DND-41 (cell line): ENCODE data around the gene TEP1.

Experiments
- ATAC-seq: fragments of 200-7000 bp; cut with Tn5 transposase; 3 replicates; pipeline ENCODE4 v1.9.1; 2021; ENCODE audit warnings: low read depth; ENCODE audit not compliant: insufficient read depth
- DNase-seq: peaks from one replicate; pipeline ENCODE4 v3.0.0-alpha.2; 2020
- H2AFZ ChIP-seq: 2 replicates; pipeline ENCODE4 v1.6.0; 2012; ENCODE audit warnings: low read depth, low read length
- H3K27ac ChIP-seq: 2 replicates; pipeline ENCODE4 v1.5.1; 2012; ENCODE audit warnings: low read length, inconsistent platforms
- H3K27me3 ChIP-seq: fragments of 200-600 bp; sonication (generic); 2 replicates; pipeline ENCODE4 v1.6.0; 2012; ENCODE audit warnings: low read length, mild to moderate bottlenecking, inconsistent platforms; ENCODE audit not compliant: insufficient read depth, poor library complexity
- H3K36me3 ChIP-seq: 2 replicates; pipeline ENCODE4 v1.5.1; 2012; ENCODE audit warnings: low read length, inconsistent platforms; ENCODE audit not compliant: insufficient read depth
- H3K4me1 ChIP-seq: 2 replicates; pipeline ENCODE4 v1.5.1; 2012; ENCODE audit warnings: mild to moderate bottlenecking, low read length; ENCODE audit not compliant: insufficient read depth
- H3K4me2 ChIP-seq: 2 replicates; pipeline ENCODE4 v1.6.0; 2012; ENCODE audit warnings: mild to moderate bottlenecking, moderate library complexity, low read length, inconsistent platforms; ENCODE audit not compliant: insufficient read depth
- H3K4me3 ChIP-seq, 2 experiments: fragments of 200-600 bp in 1 of 2; shearing (Covaris generic) in 1 of 2; 2 replicates each; pipeline ENCODE4 v1.5.1; 2012 to 2016; ENCODE audit warnings: inconsistent platforms in 2 of 2, low read length in 2 of 2, mild to moderate bottlenecking in 2 of 2, low read depth in 1 of 2, moderate library complexity in 1 of 2
- H3K79me2 ChIP-seq: 2 replicates; pipeline ENCODE4 v1.6.0; 2012; ENCODE audit warnings: low read length, inconsistent platforms; ENCODE audit not compliant: insufficient read depth
- H3K9ac ChIP-seq: 2 replicates; pipeline ENCODE4 v1.6.0; 2012; ENCODE audit warnings: low read depth, mild to moderate bottlenecking, inconsistent platforms, low read length, moderate library complexity
- H3K9me3 ChIP-seq: 2 replicates; pipeline ENCODE4 v1.5.1; 2012; ENCODE audit warnings: low read length, moderate library complexity, mild to moderate bottlenecking, inconsistent platforms; ENCODE audit not compliant: insufficient read depth, severe bottlenecking
- H4K20me1 ChIP-seq: 2 replicates; pipeline ENCODE4 v1.6.0; 2012; ENCODE audit warnings: low read length; ENCODE audit not compliant: insufficient read depth
- CTCF ChIP-seq: IDR thresholded peaks from 2 replicates; pipeline ENCODE4 v1.5.1; 2012; ENCODE audit warnings: borderline replicate concordance, low read length, moderate library complexity, mild to moderate bottlenecking; ENCODE audit not compliant: poor library complexity, severe bottlenecking; ENCODE audit errors: extremely low read depth
- EZH2 ChIP-seq: IDR thresholded peaks from 3 replicates; pipeline ENCODE4 v1.6.1; 2012; ENCODE audit warnings: borderline replicate concordance, low read depth, mild to moderate bottlenecking, moderate library complexity, low read length, inconsistent platforms; ENCODE audit not compliant: severe bottlenecking

Gene TEP1

DNA sequence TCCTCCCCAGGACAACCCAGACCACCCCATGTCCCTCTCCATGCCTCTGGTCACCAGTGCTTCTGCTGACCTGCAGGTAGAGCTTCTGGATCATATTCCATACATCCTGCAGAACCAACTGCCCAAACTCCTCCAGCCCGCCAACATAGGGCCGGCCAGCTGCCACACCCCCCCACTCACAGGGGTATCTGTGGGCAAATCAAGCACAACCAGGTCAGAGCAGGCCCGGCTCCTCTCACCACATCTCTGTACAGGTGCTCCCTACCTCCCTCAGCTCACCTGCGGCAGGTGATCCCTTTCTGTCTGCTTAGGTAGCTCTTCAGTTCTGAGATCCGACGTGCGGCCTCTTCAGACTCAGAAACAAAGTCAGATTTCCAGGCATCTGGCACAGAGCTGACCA lies 29.0 kb downstream of the TEP1 start:
- Histone ChIP-seq H3K4me2 (no peak overlapping the region), H3K79me2 (no peaks in the 10 kb centered on the region), H4K20me1 (no peaks in the 10 kb centered on the region), H3K9me3 (no peaks in the 10 kb centered on the region), H3K36me3 (peaks cover 85% of the 10 kb centered on the region), H2AFZ (no peak overlapping the region), H3K4me3 (no peak overlapping the region), H3K27me3 (no peaks in the 10 kb centered on the region), H3K27ac (no peak overlapping the region), H3K9ac (no peak overlapping the region), H3K4me1 (no peaks in the 10 kb centered on the region)
- ATAC-seq (no peak), DNase-seq (no peak)
- TF ChIP-seq EZH2 (no peak), CTCF (no peak)

DNA sequence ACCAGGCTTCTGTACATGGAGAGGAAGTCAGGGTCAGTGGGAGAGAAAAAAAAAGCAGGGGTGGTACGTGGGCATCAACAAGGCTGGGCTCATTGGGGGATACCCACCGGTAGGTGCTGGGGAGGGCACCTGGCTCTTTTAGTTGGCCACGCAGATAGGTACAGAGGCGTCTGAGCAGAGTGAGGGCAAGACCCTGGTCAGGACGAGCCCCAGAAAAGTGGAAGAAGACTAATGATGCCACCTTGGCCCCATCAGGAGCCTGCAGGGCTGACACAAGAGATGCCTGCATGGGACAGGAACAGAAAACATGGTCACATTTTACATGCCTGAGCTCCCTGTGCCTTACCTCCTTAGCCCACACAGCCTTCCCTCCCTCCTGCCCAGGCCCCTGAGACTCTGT lies 29.7 kb downstream of the TEP1 start:
- DNase-seq (no peak), ATAC-seq (no peak)
- Histone ChIP-seq H4K20me1 (no peaks in the 10 kb centered on the region), H3K9me3 (no peaks in the 10 kb centered on the region), H2AFZ (no peak overlapping the region), H3K79me2 (no peaks in the 10 kb centered on the region), H3K27ac (no peak overlapping the region), H3K27me3 (no peaks in the 10 kb centered on the region), H3K36me3 (peaks cover 87% of the 10 kb centered on the region), H3K4me2 (no peak overlapping the region), H3K4me3 (no peak overlapping the region), H3K4me1 (no peaks in the 10 kb centered on the region), H3K9ac (no peak overlapping the region)
- TF ChIP-seq CTCF = no peak
- no peak for TF ChIP-seq EZH2

DNA sequence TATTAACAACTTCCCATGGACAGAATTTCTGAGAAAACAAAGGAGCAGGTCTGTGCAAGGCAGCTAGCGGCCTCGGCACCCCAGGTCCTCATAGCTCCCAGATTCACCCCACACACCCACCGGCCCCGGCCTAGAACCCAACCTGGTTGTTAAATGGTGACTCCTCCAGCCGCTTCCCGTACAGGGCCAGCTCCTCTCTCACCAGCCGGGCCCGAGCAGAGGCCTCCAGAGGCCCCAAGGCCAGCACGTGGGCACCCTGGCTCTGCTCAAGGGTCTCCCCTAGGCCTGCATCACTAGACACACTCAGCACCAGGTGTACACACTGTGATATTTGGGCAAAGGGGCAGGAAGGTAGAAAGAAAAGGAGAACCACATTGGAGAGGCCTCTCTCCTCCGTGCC lies 30.3 kb downstream of the TEP1 start:
- no peak overlapping the region for H2AFZ ChIP-seq
- no peak overlapping the region for H3K4me3 ChIP-seq
- no peak for ATAC-seq
- H3K27me3 ChIP-seq = no peaks in the 10 kb centered on the region
- no peaks in the 10 kb centered on the region for H3K4me1 ChIP-seq
- no peaks in the 10 kb centered on the region for H4K20me1 ChIP-seq
- no peak overlapping the region for H3K27ac ChIP-seq
- H3K9ac ChIP-seq = no peak overlapping the region
- peaks cover 88% of the 10 kb centered on the region for H3K36me3 ChIP-seq
- TF ChIP-seq CTCF = no peak
- TF ChIP-seq EZH2 = no peak
- no peak for DNase-seq
- no peak overlapping the region for H3K4me2 ChIP-seq
- no peaks in the 10 kb centered on the region for H3K9me3 ChIP-seq
- no peaks in the 10 kb centered on the region for H3K79me2 ChIP-seq

DNA sequence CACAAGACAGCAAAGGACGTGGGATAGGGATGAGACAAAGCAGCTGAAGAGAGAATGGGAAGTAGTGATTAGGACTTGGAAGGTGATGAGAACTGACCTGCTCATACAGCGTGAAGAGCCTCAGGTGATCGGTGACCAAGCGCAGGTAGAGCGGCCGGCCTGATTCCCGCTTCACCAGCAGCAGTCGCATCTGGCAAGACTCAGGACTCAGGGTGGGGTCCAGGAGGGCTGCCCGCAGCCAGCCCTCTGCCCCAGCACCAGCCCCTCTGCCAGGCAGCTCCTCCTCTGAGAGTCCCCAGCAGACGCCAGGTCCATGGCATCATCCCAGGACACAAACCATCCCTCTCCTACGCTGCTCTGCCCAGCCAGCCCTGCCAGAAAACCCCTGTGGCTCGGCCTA lies 30.8 kb downstream of the TEP1 start:
- H3K27ac ChIP-seq = no peak overlapping the region
- no peaks in the 10 kb centered on the region for H3K79me2 ChIP-seq
- no peaks in the 10 kb centered on the region for H3K9me3 ChIP-seq
- H2AFZ ChIP-seq = no peak overlapping the region
- no peaks in the 10 kb centered on the region for H3K27me3 ChIP-seq
- ATAC-seq (no peak), DNase-seq (no peak)
- TF ChIP-seq EZH2 = no peak
- TF ChIP-seq CTCF = no peak
- H3K4me3 ChIP-seq = no peak overlapping the region
- peaks cover 87% of the 10 kb centered on the region for H3K36me3 ChIP-seq
- H3K4me2 ChIP-seq = no peak overlapping the region
- no peaks in the 10 kb centered on the region for H4K20me1 ChIP-seq
- no peak overlapping the region for H3K9ac ChIP-seq
- no peaks in the 10 kb centered on the region for H3K4me1 ChIP-seq
